Stimulated activated CD8-positive, alpha-beta memory T cell treated with anti-CD3 and anti-CD28 coated beads, Interleukin-12 subunit alpha, Interleukin-12 subunit beta, amount 100 ng/mL, for 24 hours (primary cell): ENCODE data around the gene ZBTB16.
A peak's percentile ranks its signal among the peaks of the same experiment; 100 is the strongest.

Experiments
- DNase-seq: peaks from one replicate; pipeline ENCODE4 v3.0.0-alpha.2; 2020; ENCODE audit errors: extremely low read depth

Gene ZBTB16

DNA sequence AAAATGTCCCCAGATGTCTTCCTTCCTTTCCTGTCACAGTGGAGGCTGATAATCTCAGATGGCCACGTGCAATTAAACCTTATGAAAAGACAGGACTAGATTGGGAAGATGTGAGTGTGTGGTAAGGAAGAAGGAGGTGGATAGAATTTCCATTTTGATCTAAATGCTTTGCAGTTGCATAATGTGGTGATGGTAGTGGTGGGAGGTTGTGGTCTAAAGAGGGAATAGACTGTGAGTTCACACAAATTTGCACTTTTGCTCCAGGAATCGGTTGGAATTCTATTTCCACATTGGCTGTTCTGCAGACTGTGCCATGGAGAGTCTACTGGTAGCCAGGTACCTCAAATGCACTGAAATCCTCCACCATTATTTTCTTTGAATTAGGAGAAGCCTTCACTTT, 93.3 kb downstream of the ZBTB16 start:
- no peak for DNase-seq

GRCh38 chr11:114153224-114153623, 93.7 kb downstream of the ZBTB16 start:
- no peak for DNase-seq

GRCh38 chr11:114154271-114155047, 94.9 kb downstream of the ZBTB16 start:
- DNase-seq, result no peak

GRCh38 chr11:114155116-114155515, 95.6 kb downstream of the ZBTB16 start:
- no peak for DNase-seq

GRCh38 chr11:114156131-114156581, 96.6 kb downstream of the ZBTB16 start:
- DNase-seq, result no peak

GRCh38 chr11:114156782-114157181, 97.3 kb downstream of the ZBTB16 start:
- no peak for DNase-seq

DNA sequence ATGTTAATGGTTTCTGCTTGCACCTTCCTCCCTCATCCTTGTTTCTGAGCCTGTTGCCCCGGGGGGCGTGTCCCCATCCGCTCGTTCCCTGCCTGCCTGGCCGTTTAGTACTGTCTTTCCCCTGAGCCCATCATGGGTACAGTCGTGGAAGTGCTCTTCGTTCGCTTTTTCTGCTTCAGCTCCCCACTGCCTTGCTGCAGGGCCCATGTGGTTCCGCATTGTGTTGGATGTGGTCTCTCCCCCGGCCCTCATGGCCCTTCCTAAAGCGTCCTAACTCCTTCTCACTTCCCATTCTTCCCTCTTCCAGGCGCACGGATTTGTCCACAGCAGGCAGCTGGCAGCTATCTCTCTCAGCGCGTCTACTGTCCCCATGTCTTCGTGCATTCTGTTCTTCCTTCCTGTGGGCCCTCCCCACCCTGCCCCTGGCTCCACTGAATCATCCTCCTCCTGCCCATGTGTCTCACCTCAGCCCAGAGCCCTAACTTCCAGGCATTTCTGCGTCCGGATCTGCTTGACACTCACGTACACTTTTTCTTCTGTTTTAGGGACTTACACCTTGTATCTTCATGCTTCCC, 98.1 kb downstream of the ZBTB16 start:
- DNase-seq, result no peak

DNA sequence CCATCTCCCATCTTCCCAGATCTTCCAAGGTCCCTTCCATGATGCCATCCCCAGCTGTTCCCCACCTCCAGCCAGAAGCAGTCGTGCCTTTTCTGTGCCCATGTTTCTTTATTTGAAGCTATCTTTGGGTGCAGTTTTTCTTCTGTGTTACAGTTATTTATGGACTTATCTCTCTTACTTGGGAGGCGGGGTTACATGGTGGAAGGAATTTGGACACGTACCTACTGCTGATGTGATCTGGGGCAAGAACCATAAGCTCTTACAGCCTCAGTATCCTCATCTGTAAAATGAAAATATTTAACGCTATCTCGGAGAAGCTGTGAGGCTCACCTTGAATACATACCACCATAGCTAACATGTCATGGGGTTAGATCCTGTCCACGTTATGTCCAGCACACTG, 98.9 kb downstream of the ZBTB16 start:
- DNase-seq, result no peak

- DNase-seq, result no peak
These were observed 99.4 kb downstream of the ZBTB16 start for GRCh38 chr11:114158886-114159285.

GRCh38 chr11:114159320-114159719, 99.8 kb downstream of the ZBTB16 start:
- no peak for DNase-seq

GRCh38 chr11:114159802-114160632, 100.5 kb downstream of the ZBTB16 start:
- peak; percentile 76 for DNase-seq

DNA sequence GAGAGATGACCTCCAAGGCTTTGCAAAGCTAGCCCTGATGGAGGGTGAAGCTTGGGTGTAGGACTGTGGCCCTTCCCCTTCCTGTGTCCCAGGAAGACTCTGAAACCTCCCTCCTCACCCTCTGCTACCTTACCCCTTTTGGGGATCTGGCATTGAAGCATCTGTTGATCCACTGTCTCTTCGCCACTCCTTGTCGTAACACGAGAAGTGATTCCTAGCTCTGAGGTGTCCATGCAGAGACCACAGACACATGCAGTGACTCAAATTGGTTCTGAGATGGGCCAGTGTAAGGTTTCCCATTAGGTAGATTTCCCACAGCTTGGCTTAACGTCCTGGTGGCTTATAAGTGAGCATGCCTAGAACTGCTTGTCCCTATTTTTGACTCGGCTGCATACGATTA, 101.4 kb downstream of the ZBTB16 start:
- DNase-seq, result no peak

DNA sequence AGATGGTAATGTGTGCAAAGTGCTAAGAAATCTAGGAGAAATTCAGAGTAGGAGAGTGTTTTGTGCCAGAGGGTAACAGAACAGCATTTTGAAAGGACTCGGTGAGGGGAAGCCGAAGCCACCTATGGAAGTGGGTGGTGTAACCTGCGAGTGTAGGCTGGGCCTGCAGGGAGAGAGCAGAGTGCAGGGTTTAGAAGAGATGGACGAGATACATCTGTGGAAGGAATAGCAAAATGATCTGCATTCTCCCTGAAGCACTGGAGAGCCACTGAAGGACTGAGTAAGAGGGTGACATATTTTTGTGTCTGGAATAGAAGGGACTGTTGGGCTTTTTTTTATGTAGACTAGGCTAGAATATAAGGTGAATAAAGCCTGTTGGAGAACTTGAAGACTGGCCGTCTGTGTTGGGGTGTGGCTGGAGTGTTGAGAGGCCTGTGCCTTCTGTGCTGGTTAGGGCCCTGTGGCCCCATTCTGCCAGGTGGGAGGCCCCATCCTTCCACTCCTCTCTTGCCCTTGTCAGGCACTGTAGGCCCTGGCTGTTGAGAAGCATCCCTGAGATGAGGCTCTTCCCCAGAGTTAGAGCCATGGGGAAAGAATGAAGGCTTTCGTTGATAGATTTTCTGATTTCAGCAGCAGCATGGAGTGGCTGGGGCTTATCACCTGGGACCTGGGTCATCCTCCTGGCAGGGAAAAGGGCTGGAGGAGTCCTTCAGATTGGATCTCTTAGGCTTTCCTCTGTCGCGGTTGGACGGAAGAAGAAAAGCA, 102.2 kb downstream of the ZBTB16 start:
- DNase-seq, result no peak

GRCh38 chr11:114162719-114163123, 103.2 kb downstream of the ZBTB16 start:
- DNase-seq, result no peak

DNA sequence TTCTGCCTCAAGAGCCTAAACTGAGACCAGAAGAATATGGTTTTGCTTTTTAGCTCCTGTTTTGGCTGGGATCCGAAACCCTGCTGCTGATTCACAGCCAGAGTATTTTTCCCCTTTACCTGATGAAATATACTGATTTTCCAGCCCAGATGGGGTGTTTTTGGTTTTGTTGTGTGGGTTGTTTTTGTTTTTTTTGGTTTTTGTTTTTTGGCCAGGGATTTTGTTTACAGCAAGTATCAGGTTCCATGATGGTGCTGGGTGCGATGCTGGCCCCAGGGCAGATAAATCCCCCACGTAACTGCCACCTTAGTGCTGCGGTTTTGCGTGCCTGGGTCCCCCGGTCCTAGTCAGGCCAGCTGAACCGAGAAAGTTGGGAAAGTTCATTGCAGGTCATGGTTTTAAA, 103.7 kb downstream of the ZBTB16 start:
- DNase-seq, result no peak

GRCh38 chr11:114163830-114164401, 104.4 kb downstream of the ZBTB16 start:
- DNase-seq, result no peak

DNA sequence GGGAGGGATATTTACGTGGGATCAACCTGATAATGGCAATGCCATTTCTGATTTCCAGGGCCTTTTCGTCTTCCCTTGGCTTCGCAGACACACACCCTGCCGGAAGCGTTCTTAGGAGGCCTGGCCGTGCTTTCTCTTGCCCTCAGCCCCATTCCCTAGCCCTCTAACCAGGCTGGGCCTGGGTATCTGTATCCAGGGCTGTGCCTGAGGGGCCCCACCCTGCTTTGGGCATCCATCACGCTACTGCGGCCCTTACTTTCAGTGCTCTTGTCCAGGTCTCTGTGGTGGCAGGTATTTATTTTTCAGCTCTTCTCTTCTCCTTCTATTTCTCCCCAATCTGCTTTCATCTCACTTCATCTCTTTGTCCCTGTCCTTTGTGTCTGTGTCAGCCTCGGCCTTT, 105.0 kb downstream of the ZBTB16 start:
- no peak for DNase-seq

- DNase-seq, result no peak
These were observed 106.1 kb downstream of the ZBTB16 start for GRCh38 chr11:114165326-114166230.

- no peak for DNase-seq
These were observed 106.9 kb downstream of the ZBTB16 start for GRCh38 chr11:114166362-114166761.

DNA sequence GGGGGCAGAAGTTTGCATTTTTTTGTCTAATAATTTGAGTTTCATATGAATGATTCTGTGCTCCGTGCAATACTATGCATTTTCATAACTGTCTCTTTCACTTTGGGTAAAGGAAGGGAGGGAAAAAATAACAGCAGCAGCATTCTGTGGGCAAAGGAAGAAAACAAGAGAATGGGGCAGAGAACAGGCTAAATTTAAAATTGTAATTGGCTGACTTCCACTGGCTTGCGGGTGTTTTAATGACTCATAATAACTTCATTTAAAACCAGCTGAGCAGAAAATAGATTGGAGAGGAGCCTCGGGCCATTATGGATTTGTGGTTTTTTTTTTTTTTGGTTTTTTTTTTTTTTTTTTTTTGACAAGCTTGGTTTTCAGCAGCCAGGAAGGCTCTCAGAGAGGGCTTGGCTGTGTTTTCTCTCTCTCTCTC, 107.4 kb downstream of the ZBTB16 start:
- no peak for DNase-seq
